22Rv1 (cell line): ENCODE measurements around the gene EHMT2.
A peak's percentile ranks its signal among the peaks of the same experiment; 100 is the strongest.

Experiments used
- H3K27ac ChIP-seq: fragments of 450-650 bp; 2 replicates; pipeline ENCODE4 v1.5.1; 2017
- ZFX ChIP-seq: fragments of 450-650 bp; IDR thresholded peaks from 2 replicates; pipeline ENCODE4 v1.6.1; 2017; ENCODE audit warnings: antibody characterized with exemption, borderline replicate concordance
- TF ChIP-seq, protein P1 (sequence below): fragments of 450-650 bp; IDR thresholded peaks from 2 replicates; pipeline ENCODE4 v1.5.1; 2017; ENCODE audit warnings: mild to moderate bottlenecking

The EHMT2 gene

GRCh38 chr6:31901953-31902643, 4.6 kb upstream of the EHMT2 start, which contains the start of gene ZBTB12:
Gene ZBTB12, minus strand, starts transcription at chr6:31902086. Its CDS starts 781 bp downstream, at chr6:31901305.
- TF ChIP-seq ZFX: no peak
- TF ChIP-seq, protein P1, sequence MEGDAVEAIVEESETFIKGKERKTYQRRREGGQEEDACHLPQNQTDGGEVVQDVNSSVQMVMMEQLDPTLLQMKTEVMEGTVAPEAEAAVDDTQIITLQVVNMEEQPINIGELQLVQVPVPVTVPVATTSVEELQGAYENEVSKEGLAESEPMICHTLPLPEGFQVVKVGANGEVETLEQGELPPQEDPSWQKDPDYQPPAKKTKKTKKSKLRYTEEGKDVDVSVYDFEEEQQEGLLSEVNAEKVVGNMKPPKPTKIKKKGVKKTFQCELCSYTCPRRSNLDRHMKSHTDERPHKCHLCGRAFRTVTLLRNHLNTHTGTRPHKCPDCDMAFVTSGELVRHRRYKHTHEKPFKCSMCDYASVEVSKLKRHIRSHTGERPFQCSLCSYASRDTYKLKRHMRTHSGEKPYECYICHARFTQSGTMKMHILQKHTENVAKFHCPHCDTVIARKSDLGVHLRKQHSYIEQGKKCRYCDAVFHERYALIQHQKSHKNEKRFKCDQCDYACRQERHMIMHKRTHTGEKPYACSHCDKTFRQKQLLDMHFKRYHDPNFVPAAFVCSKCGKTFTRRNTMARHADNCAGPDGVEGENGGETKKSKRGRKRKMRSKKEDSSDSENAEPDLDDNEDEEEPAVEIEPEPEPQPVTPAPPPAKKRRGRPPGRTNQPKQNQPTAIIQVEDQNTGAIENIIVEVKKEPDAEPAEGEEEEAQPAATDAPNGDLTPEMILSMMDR: no peak
- peak within 1 kb of the TSS; percentile 91 for H3K27ac ChIP-seq

DNA sequence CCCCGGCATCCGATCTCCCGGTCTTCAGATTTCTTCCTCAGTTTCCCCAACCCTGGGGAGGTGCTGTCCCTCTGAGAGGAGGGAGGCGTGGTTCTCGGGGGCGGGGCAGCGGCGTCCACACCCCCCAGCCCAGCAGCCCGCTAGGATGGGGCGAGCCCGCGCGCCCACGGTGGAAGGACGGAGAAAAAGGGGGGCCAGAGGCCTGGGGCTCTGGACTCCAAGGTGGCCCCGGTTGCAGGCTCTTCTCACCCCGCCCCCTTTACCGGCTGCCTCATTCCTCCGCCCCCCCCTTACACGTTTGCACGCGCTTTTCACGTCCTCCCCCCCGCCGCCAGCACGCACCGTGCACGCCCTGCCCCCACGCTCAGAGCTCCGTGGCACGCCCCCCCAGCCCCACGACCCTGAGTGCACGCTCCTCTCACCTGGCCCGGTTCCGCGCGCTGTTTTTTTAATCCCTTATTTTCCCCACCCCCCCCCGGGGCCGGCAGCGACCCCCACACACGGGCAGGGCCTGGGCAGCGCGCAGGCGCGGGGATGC, 4.0 kb upstream of the EHMT2 start:
- peak overlapping the region; percentile 91 for H3K27ac ChIP-seq
- TF ChIP-seq, protein P1: no peak
- no peak for TF ChIP-seq ZFX

GRCh38 chr6:31900917-31901414, 3.5 kb upstream of the EHMT2 start:
- peak overlapping the region; percentile 91 for H3K27ac ChIP-seq
- TF ChIP-seq, protein P1: no peak
- no peak for TF ChIP-seq ZFX

GRCh38 chr6:31899882-31900722, 2.6 kb upstream of the EHMT2 start:
- H3K27ac ChIP-seq: peak overlapping the region; percentile 91
- TF ChIP-seq, protein P1: no peak
- TF ChIP-seq ZFX: no peak

GRCh38 chr6:31899215-31899614, 1.7 kb upstream of the EHMT2 start:
- H3K27ac ChIP-seq: peak overlapping the region; percentile 92; the same call in 1 of the 2 replicates
- TF ChIP-seq, protein P1: no peak
- TF ChIP-seq ZFX: no peak

GRCh38 chr6:31898383-31899011, 999 bp upstream of the EHMT2 start:
- TF ChIP-seq, protein P1: no peak
- TF ChIP-seq ZFX: no peak
- peak overlapping the region; percentile 92 for H3K27ac ChIP-seq
